Fibroblast of pulmonary artery (primary cell): Measurements from ENCODE around the gene MRPL53.
A peak's percentile ranks its signal among the peaks of the same experiment; 100 is the strongest.

Source experiments
- DNase-seq: peaks from one replicate; pipeline ENCODE4 v3.0.0-alpha.2; 2010; ENCODE audit warnings: low read depth
- H3K4me3 ChIP-seq: replicated peaks from 2 replicates; pipeline ENCODE4 v1.5.1; 2011; ENCODE audit warnings: low read depth, mild to moderate bottlenecking, control low read depth, low read length, moderate library complexity
- CTCF ChIP-seq: IDR thresholded peaks from 2 replicates; pipeline ENCODE4 v1.5.1; 2011; ENCODE audit warnings: mild to moderate bottlenecking, control low read depth, low read length, inconsistent platforms; ENCODE audit errors: missing control alignments

MRPL53 gene

GRCh38 chr2:74440378-74441169 is 31.9 kb downstream of the MRPL53 start:
- H3K4me3 ChIP-seq = peak overlapping the region; percentile 68
- DNase-seq = peak; percentile 86
- TF ChIP-seq CTCF = peak; percentile 12

GRCh38 chr2:74439803-74440377 is 32.6 kb downstream of the MRPL53 start:
- peak; percentile 67 for DNase-seq
- no peak for TF ChIP-seq CTCF
- H3K4me3 ChIP-seq = peak overlapping the region; percentile 68

GRCh38 chr2:74439373-74439772 is 33.1 kb downstream of the MRPL53 start:
- H3K4me3 ChIP-seq = peak overlapping the region; percentile 68
- no peak for TF ChIP-seq CTCF

GRCh38 chr2:74438248-74438647 is 34.2 kb downstream of the MRPL53 start:
- no peak for DNase-seq
- no peak for TF ChIP-seq CTCF
- no peak overlapping the region for H3K4me3 ChIP-seq

More at GRCh38 chr2:74439373-74439772, 33.1 kb downstream of the MRPL53 start:
- no peak for DNase-seq

- DNase-seq = peak; percentile 26
- no peak overlapping the region for H3K4me3 ChIP-seq
- TF ChIP-seq CTCF = no peak
These were observed 35.4 kb downstream of the MRPL53 start for GRCh38 chr2:74436848-74437695.

- H3K4me3 ChIP-seq = no peak overlapping the region
- no peak for TF ChIP-seq CTCF
- no peak for DNase-seq
These were observed 36.2 kb downstream of the MRPL53 start for GRCh38 chr2:74436111-74436805.
